ENCODE results near the gene ASCL4. TPM values are rescaled to one million over a fixed set of nuclear protein-coding genes. Genes with fewer than 3 reads are reported as not detected.

Gene ASCL4
- total and polyA plus RNA-seq, 2 donors (not counting 1 experiment from before 2014, with no cell fraction given) = not detected

- CTCF ChIA-PET = interaction anchor here (1.0 kb wide), 1 partner anchor 117 kb away, joined by 3 read pairs; no protein-coding TSS in a partner anchor
- intact Hi-C loops (cut with micrococcal nuclease) = no loop called here
Observed at GRCh38 chr12:107767466-107767865, 7.0 kb upstream of the ASCL4 start.

More at GRCh38 chr12:107767466-107767865, 7.0 kb upstream of the ASCL4 start:
- Histone ChIP-seq H3K4me3 (ENCODE audit: control extremely low read depth in 1 of 5, extremely low read depth in 1 of 5, insufficient read depth in 1 of 5, low read depth in 2 of 5, low read length in 4 of 5) (no peak overlapping the region), H3K9me3 (ENCODE audit: control extremely low read depth in 1 of 3, control insufficient read depth in 2 of 3, insufficient read depth in 1 of 3, low read length in 2 of 3) (peaks cover 0 to 4% (median 0%) of the 10 kb centered on the region in 3 donors), H3K36me3 (replicated peaks in 1 of 2; ENCODE audit: control extremely low read depth in 1 of 2, control insufficient read depth in 1 of 2, extremely low read depth in 1 of 2, insufficient read depth in 2 of 2, low read length in 1 of 2) (no peaks in the 10 kb centered on the region), H4K20me1 (ENCODE audit: control insufficient read depth, insufficient read depth, low read length, poor library complexity, severe bottlenecking) (no peaks in the 10 kb centered on the region), H3K27me3 (replicated peaks in 1 of 4; ENCODE audit: control extremely low read depth in 1 of 4, control insufficient read depth in 3 of 4, insufficient read depth in 4 of 4, low read length in 3 of 4) (peaks cover 0 to 4% (median 0%) of the 10 kb centered on the region in 4 experiments), H3K27ac (ENCODE audit: low read length in 2 of 2) (no peak overlapping the region), H3K9ac (ENCODE audit: low read length) (no peak overlapping the region), H3K79me2 (ENCODE audit: control insufficient read depth, insufficient read depth, low read length) (no peaks in the 10 kb centered on the region), H2AFZ (ENCODE audit: insufficient read depth, low read depth, low read length, poor library complexity, severe bottlenecking) (no peak overlapping the region), H3K4me1 (ENCODE audit: control insufficient read depth in 2 of 2, insufficient read depth in 2 of 2, low read length in 2 of 2) (no peaks in the 10 kb centered on the region), H3K4me2 (replicated peaks; ENCODE audit: low read depth, low read length, poor library complexity, severe bottlenecking) (no peak overlapping the region)
- no peak for ATAC-seq (ENCODE audit: low read depth)
- POLR2A ChIA-PET = no interaction called here
- Mint-ChIP-seq H3K27ac (no peak overlapping the region), H3K27me3 (peaks cover 4% of the 10 kb centered on the region), H3K4me1 (no peaks in the 10 kb centered on the region), H3K9me3 (ENCODE audit: insufficient read depth) (no peaks in the 10 kb centered on the region), H3K4me3 (no peak overlapping the region)
- no peak for TF ChIP-seq EZH2 (IDR thresholded peaks at IDR 0.05; ENCODE audit: borderline replicate concordance, insufficient read depth, low read depth, low read length, poor library complexity, severe bottlenecking)
- no peak for TF ChIP-seq CTCF (IDR thresholded peaks at IDR 0.05)
- WGBS (ENCODE audit: insufficient coverage) = 84% methylated on average over 4 of the region's 5 CpGs
- no peak for DNase-seq

All from B cell (primary cell).